NCI-H510A treated with DMSO at 0.1 percent for 48 hours (cell line): Measurements from ENCODE around the gene PADI2.

Experiments used
- DNase-seq: peaks from one replicate; lab custom pipeline; 2025; lab: John Stamatoyannopoulos, UW

Gene PADI2

DNA sequence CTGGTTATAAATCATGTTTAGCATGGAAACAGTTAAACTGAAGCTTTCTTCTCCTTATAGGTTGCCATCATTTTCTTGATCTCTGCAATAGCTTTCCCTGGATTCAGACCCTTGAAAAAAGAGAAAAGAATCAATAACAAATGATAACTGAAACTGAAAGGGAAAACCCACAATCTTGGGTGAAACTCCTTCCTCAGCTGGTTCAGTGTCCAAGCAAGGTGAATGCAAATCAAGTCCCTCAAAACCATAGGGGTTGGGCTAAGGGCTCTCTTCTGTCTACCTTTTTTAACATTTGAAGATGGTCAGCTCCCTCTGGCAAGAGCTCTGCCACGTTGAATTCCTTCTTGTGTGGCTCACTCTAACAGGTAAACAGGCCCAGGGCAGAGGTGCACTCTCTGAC, 100.4 kb downstream of the PADI2 start:
- no peak for DNase-seq

- no peak for DNase-seq
Observed at GRCh38 chr1:17017435-17017834, 101.8 kb downstream of the PADI2 start.
